GM21723 (cell line): ENCODE measurements around the gene FOXD4L6.
"Not testable (repeated sequence)": the region's sequence is repeated elsewhere in the genome, so short reads cannot be mapped to it uniquely, and the experiment has no call there.

Experiments
- ATAC-seq: cut with Tn5 transposase; IDR thresholded peaks from one replicate; pipeline ENCODE4 v1.9.1; 2021; ENCODE audit warnings: mild to moderate bottlenecking, moderate library complexity; ENCODE audit not compliant: unreplicated experiment

FOXD4L6 gene

GRCh38 chr9:41104542-41104941 is 23.9 kb downstream of the FOXD4L6 start:
- ATAC-seq: not testable (repeated sequence)

- ATAC-seq: not testable (repeated sequence)
Observed at GRCh38 chr9:41100508-41100907, 28.0 kb downstream of the FOXD4L6 start.

- not testable (repeated sequence) for ATAC-seq
Observed at GRCh38 chr9:41098759-41099158, 29.7 kb downstream of the FOXD4L6 start.

GRCh38 chr9:41095060-41095459 is 33.4 kb downstream of the FOXD4L6 start:
- peak; percentile 57 for ATAC-seq

GRCh38 chr9:41094010-41094773 is 34.3 kb downstream of the FOXD4L6 start:
- ATAC-seq: not testable (repeated sequence)

- ATAC-seq: not testable (repeated sequence)
Observed at GRCh38 chr9:41090922-41091321, 37.6 kb downstream of the FOXD4L6 start.

- ATAC-seq: not testable (repeated sequence)
Observed at GRCh38 chr9:41090386-41090785, 38.1 kb downstream of the FOXD4L6 start.

GRCh38 chr9:41088450-41089059 is 39.9 kb downstream of the FOXD4L6 start:
- ATAC-seq: peak; percentile 78

- ATAC-seq: not testable (repeated sequence)
Observed at GRCh38 chr9:41087929-41088328, 40.6 kb downstream of the FOXD4L6 start.

GRCh38 chr9:41087157-41087780 is 41.2 kb downstream of the FOXD4L6 start:
- not testable (repeated sequence) for ATAC-seq

- ATAC-seq: not testable (repeated sequence)
Observed at GRCh38 chr9:41086685-41087084, 41.8 kb downstream of the FOXD4L6 start.

- ATAC-seq: not testable (repeated sequence)
Observed at GRCh38 chr9:41086215-41086614, 42.3 kb downstream of the FOXD4L6 start.

- not testable (repeated sequence) for ATAC-seq
Observed at GRCh38 chr9:41082358-41082757, 46.1 kb downstream of the FOXD4L6 start.

GRCh38 chr9:41079464-41079863 is 49.0 kb downstream of the FOXD4L6 start:
- ATAC-seq: not testable (repeated sequence)

- not testable (repeated sequence) for ATAC-seq
Observed at GRCh38 chr9:41077586-41077985, 50.9 kb downstream of the FOXD4L6 start.
